ENCODE results near the gene GMPR. TPM values are rescaled to one million over a fixed set of nuclear protein-coding genes. Genes with fewer than 3 reads are reported as not detected.

GMPR gene
- polyA plus RNA-seq (ENCODE audit: insufficient read depth in 1 of 5, insufficient read length in 5 of 5, low replicate concordance in 1 of 5): 1 to 10 TPM; 3.6 to 8.6 (median 6.5) TPM
- long read RNA-seq, donor 1, partial matches to known transcripts: 0 of 4 reads
- long read RNA-seq, donor 1, other reads (novel, unspliced or antisense): 0 of 4 reads
- long read RNA-seq, donor 2, partial matches to known transcripts: 0 of 3 reads
- long read RNA-seq, donor 2, other reads (novel, unspliced or antisense): 0 of 3 reads
- long read RNA-seq, donor 3, partial matches to known transcripts: 0 of 4 reads
- long read RNA-seq, donor 3, other reads (novel, unspliced or antisense): 0 of 4 reads
- long read RNA-seq, donor 4, partial matches to known transcripts: 0 of 4 reads
- long read RNA-seq, donor 4, other reads (novel, unspliced or antisense): 0 of 4 reads
- long read RNA-seq, donor 5, partial matches to known transcripts: 0 of 2 reads
- long read RNA-seq, donor 5, other reads (novel, unspliced or antisense): 0 of 2 reads
- long read RNA-seq, donor 6, partial matches to known transcripts: 0 of 2 reads
- long read RNA-seq, donor 6, other reads (novel, unspliced or antisense): 0 of 2 reads
- long read RNA-seq, donor 7, partial matches to known transcripts: 0 of 5 reads
- long read RNA-seq, donor 7, other reads (novel, unspliced or antisense): 0 of 5 reads
- long read RNA-seq, donor 8: 0 reads

DNA sequence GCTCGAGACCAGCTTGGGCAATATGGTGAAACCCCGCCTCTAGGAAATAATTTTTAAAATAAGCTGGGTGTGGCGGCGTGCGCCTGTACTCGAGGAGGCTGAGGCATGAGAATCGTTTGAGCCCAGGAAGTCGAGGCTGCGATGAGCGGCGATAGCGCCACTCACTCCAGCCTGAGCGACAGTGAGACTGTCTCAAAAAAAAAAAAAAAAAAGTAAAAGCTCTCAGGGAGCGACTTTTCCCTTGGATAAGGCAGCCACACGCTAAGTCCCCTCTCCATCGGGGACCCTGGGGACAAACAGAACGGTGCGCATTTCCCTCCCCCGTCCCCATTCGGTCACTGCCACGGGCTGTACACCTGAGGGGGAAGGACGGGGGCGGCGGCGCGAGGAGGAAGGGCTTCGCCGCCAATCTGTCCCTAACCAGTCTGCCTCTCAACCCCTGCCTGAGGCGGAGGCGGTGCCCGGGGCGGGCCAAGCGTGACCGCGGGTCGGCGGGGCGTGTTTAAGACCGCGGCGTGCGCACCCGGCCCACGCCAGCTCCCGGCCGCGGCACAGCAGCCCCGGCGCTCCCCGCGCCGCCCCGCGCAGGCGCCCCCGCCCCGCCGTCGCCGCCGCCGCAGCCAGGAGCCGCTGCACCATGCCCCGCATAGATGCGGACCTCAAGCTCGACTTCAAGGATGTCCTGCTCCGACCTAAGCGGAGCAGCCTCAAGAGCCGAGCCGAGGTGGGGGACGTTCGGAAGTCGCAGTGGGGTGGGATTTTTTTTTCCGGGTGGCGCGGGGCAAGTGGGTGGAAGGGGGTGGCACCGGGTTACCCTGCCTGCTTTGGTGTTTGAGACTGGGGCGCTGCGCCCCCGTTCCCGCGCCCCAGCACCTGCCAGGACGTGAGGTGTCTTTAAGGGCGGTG is at the start of gene GMPR:
TSS of gene GMPR (plus strand) at position 531 of the 906 bp plus-strand sequence. CDS start at position 638, 107 bp downstream.
- peak; percentile 63 to 64 for DNase-seq

DNA sequence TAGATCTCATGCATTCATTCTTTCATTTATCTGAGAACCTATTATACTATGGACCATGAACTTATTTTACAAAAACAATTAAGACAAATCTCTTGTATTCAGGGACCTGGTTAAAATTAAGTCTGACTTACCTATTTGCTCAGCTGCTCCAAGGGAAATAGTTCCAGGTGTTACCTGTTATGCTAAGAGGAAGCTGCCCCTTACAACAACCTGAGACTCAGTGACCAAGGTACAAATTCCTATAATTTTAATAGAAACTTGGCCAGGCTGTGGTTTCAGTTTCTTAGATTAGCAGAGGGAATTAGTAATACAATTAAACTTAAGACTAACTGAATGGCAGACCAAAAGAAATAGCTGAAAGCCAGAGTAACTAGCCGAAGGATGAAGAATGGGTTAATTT is 48.2 kb upstream of the GMPR start:
- no peak for DNase-seq

DNA sequence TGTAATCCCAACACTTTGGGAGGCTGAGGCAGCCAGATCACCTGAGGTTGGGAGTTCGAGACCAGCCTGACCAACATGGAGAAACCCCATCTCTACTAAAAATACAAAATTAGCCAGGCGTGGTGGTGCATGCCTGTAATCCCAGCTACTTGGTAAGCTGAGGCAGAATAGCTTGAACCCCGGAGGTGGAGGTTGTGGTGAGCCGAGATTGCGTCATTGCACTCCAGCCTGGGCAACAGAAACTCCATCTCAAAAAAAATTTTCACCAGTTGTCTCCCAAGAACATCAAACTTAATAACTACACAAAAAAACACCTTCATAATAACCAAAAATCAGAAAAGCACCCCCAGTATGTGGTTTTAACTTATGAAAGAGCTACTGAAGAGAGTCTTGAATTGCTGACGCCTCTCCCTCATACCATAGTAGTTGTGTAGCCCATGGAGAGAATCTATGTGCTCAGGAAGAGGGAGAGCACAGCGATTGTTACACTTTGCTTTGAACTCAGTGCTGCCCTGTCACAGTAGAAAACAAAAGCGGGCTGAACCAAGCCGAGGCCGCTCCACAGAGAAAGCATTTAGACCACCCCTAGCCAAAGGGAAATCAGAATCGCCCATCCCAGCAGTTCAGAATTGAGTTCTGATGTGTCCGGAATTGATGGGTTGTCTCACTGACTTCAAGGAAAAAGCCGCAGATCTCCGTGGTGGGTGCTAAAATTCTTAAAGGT is 42.0 kb upstream of the GMPR start:
- DNase-seq: no peak

DNA sequence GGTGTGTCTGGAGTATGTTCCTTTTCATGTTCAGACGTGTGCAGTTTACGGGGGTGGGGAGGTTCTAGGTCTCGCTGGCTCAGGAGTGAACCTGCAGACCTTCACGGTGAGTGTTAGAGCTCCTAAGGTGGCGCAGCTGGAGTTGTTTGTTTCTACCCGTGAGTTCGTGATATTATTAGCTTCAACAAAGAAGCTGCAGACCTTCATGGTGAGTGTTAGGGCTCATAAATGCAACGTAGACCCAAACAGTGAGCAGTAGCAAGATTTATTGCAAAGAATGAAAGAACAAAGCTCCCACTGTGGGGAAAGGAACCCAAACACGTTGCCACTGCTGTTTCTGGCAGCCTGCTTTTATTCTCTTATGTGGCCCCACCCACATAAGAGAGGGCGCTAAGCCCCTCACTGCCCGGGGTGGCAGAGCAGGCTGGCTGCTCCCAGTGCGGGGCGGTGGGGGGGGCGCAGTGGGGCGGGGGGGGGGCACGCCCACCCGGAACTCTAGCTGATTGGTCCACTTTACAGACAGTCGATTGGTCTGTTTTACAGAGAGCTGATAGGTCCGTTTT is 41.3 kb upstream of the GMPR start:
- DNase-seq: no peak

DNA sequence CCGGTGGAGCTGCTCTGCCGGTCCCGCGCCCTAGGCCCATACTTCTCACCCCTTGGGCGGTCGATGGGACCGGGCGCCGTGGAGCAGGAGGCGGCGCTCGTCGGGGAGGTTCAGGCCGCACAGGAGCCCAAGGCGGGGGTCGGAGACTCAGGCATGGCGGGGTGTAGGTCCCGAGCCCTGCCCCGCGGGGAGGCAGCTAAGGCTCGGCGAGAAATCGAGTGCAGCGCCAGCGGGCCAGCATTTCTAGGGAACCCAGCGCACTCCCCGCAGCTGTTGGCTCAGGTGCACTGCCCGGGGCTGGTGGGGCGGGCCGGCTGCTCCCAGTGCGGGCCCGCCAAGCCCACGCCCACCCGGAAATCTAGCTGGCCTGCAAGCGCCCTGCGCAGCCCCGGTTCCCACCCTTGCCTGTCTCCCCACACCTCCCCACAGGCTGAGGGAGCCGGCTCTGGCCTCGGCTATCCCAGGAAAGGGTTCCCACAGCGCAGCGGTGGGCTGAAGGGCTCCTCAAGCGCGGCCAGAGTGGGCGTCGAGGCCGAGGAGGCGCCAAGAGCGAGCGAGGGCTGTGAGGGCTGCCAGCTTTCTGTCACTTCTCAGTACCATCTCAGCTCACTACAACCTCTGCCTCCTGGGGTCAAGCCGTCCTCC is 40.2 kb upstream of the GMPR start:
- no peak for DNase-seq

DNA sequence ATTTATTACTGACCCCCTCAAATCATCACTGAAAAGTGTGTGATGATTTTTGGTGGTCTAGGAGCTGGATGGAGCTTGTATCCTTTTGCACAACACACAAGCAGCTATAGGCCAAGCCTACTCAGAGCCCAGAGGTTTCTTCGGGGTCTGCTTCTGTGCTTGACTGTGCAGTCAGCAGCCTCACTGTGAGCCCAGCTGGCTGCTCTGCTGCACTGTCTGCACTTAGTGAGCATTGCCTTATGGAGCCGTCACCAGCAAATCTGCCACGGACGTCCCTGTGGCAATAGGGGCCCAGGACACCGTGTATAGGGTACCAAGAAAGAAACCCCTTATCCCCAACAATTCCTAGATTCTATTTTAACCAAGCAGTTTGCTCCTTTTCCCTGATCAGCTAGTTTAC is 38.6 kb upstream of the GMPR start:
- DNase-seq: no peak

DNA sequence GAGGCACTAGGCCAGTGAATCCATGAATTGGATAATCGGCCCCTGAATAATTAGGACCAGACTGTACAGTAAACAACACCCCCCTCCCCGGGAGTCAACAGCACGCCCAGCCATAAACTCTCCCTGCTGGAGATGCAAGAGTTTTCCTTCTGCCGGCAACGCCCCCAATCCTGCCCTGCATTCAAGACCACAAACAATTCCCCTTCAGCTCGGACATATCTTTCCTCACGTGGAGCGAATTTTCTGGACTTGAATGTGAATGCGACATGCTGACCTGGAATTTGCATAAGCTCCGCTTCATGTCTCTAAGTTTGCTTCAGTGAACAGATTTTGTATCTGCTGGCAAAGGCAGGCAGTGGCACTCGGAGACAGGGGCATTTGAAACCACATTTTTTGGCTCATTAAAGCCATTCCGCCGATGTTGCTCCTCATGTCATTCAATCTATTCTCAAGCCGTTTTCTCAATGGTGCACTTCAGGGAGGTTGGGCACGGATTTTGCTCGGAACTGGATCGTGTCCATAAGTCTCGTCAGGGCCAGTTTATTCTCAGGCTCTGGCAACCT is 38.0 kb upstream of the GMPR start:
- no peak for DNase-seq

DNA sequence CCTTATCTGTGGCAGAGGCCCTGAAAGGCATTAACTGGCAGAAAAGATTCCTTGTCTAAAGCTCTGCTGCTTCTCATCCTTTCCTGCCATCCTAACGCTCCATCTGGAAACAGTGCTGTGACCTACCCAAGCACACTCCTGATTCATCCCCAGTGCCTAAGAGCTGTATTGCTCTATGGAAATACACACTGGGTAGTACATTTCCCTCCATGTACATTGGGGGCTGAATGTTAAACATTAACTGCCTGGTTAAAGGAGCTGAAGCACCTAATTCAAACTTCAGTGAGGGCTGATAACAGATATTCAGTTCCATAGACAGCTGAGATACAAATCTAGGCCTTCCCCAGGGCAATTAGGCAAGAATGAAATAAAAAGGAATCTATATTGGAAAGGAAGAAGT is 36.7 kb upstream of the GMPR start:
- DNase-seq: no peak

DNA sequence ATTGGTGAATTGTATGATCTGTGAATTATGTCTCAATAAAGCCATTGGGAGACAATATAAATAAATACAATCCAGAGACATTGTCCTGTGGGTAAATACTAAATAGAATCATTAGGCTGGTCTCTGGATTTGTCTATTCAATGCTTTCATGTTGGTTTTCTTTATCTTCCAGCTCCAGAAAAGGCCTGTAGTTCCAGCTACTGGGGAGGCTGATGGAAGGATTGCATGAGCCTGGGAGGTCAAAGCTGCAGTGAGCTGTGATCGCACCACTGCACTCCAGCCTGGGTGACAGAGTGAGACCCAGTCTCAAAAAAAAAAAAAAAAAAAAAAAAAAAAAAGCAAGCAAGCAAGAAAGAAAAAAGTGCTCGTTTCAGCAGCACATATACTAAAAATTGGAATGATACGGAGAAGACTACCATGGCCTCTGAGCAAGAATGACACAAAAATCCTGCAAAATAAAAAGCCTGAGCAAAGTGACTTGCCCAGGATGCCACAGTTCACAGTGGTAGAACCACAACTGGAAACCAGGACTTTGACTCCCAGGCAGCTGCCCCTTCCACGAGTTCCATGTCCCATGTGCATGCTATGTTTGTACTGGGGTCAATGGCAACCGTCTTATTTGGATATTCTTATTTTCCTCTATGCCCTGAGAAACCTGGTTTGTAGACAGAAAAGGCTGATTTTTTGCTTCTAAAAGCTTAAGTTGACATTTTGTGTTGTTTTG is 33.6 kb upstream of the GMPR start:
- no peak for DNase-seq

DNA sequence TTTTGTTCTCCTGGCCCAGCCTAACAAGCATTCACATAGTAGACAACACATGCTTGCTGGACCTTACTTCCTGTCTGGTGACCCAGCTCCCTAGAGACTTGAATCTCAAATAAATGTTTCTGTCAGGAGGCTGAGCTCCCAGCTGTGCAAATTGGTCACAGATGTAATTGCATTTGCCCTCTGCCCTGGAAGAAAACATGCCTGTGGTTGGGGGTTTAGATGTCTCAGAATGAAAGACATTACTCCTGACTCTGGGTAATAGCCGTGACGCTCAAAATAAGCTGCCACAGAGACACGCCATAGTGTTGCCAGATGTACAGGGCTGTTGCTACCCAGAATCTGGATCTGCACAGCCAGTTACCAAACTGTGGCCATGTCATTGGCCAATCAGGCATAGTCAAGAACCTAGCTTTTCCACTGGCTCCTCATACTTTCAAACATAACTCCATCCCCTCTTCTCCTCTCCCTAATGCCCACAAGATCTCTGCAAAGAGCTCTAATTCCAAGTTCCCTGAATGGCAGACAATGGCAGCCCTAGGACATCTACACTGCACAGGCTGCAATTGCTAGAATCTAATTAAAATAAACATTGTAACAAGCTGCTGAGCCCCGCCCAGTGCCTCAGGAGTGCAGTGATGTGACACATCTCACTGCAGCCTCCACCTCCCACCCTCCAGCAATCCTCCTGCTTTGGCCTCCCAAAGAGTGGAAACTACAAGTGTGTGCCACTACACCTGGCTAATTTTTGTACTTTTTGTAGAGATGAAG is 32.8 kb upstream of the GMPR start:
- DNase-seq: no peak

DNA sequence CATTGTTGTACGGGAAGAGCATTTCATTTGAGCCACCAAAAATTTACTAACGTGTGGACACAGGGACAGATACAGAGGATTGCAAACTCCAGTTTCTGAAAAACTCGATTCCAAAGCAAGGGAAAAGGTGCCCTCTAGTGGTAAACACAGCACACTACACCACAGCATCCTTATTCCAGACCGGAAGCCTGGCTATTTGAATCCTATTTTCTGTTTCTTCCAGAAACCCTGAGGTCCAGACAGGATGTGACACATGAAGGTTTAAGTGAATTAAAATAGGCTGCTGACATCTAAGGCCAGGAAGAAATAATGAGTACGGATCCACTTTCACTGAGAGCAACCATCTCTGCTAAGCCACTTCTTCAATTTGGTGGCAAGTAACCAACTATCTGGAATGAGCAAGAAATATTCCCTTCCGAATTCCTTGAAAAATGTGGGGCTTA is 31.8 kb upstream of the GMPR start:
- peak; percentile 64 to 75 for DNase-seq

DNA sequence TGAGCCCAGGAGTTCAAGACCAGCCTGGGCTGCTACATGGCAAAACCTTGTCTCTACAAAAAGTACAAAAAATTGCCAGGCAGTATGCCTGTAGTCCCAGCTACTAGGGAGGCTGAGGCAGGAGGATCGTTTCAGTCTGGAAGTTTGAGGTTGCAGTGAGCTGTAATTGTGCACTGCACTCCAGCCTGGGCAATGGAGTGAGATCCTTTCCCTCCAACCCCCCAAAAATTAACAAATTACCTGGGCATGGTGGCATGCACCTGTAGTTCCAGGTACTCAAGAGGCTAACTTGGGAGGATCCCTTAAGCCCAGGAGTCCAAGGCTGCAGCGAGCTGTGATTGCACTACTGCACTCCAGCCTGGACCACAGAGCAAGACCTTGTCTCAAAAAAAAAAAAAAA is 29.4 kb upstream of the GMPR start:
- DNase-seq: no peak

DNA sequence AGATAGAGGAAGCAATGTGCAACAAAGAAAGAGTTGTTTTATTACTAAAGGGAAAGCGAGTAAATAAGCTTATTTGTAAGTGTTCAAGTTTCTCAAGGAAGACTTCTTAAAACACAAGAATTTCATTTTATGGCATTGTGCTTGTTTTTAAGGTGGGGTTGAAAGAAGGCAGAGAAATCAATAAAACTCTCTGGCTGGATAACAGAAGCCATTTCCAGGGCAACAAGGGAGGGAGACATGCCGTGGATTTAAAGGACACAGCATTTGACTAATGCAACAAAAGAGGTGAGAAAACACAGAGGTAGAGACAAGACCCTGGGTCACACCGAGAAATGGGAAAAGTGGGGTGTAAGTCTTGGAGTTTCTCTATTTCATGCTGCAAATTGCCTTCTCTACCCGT is 28.8 kb upstream of the GMPR start:
- no peak for DNase-seq

DNA sequence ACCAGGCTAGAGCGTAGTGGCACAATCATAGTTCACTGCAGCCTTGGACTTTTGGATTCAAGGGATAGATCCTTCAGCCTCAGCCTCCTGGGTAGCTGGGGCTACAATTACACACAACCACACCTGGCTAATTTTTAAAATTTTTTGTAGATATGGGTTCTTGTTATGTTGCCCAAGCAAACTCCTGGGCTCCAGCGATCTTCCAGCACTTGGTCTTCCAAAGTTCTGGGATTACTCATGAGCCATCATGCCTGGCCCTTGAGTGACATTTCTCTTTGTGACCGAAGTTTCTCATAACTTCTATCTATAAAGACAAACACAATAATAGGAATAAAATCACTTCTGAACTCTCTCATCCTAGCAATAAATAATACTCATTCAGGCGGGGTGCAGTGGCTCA is 26.1 kb upstream of the GMPR start:
- DNase-seq: no peak

DNA sequence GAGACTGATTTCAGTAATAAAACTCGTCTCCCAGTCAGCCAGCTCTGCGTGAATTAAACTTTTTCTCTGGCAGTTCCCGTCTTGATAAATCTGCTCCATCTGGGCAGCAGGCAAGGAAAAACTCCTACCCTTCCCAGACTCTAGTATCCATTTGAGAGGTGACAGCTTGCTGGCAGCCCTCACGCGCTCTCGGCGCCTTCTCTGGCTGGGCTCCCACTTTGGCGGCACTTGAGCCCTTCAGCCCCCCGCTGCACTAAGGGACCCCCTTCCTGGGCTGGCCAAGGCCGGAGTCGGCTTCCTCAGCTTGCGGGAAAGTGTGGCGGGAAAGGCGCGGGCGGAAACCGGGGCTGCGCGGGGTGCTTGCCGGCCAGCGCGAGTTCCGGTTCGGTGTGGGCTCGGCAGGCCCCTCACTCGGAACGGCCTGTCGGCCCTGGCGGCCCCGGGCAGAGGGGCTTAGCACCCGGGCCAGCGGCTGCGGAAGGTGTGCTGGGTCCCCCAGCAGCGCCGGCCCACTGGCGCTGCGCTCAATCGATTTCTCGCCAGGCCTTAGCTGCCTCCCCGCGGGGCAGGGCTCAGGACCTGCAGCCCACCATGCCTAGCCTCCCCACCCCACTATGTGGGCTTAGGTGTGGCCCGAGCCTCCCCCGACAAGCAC is 21.8 kb upstream of the GMPR start:
- no peak for DNase-seq

DNA sequence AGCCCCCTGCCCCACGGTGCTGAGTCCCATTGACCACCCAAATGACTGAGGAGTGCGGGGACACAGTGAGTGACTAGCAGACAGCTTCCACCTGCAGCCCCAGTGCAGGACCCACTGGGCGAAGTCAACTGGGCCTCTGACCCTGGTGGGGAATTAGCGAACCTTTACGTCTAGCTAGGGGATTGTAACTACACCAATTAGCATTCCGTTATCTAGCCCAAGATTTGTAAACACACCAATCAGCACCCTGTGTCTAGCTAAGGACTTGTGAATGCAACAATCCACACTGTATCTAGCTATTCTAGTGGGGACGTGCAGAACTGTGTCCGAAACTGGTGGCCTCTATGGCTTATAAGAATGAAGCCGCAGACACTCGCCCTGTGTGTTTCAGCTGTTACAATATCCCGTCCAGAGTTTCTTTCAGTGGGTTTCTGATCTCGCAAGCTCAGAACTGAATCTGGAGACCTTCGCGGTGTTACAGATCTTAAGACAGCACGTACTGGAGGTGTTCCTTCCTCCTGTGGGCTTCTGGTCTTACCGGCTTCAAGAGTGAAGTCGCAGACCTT is 21.1 kb upstream of the GMPR start:
- no peak for DNase-seq

DNA sequence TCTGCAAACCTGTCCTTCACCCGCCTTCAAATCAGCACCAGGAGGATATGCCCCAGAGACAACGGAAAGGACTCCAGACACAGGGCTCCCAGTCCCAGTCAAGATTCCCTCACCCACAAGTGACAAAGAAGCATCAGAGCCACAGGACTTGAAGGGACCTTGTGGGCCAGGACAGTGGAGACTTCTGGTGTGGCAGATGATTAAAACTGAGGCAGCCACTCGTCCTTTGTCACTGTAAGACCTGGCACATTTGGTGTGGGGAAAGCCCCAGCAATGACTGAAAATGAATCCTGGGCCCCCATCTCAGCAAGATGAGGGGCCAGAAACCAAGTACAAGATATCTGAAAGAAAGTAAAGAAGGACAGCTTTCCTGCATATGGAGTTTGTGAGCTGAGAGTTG is 15.6 kb upstream of the GMPR start:
- DNase-seq: no peak

DNA sequence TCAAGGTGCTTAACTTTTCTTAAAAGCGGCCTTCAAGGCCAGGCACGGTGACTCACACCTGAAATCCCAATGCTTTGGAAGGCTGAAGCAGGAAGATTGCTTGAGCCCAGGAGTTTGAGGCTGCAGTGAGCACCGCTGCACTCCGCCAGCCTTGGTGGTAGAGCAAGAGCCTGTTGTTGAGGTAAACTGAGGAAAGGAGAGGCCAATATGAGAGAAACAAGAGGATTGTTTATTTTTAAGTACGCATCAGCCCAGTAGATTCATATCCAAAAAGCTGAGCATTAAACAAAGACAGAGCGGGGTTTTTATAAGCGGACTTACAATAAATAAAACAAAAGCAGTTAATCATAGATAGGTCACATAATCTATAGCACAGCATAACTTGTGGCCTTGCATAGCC is 15.0 kb upstream of the GMPR start:
- DNase-seq: no peak
